SK-N-SH treated with all-trans-retinoic acid at 6 μM for 48 hours (cell line): ENCODE measurements around the gene TRH.

Experiments
- ATAC-seq: fragments of 200-7000 bp; cut with Tn5 transposase; 3 replicates; pipeline ENCODE4 v1.9.1; 2020; ENCODE audit warnings: mild to moderate bottlenecking, moderate library complexity
- ARNTL ChIP-seq: fragments of 450-650 bp; formaldehyde crosslinking; IDR thresholded peaks from 2 replicates; pipeline ENCODE4 v1.5.0; 2020; ENCODE audit warnings: low read depth, mild to moderate bottlenecking, moderate library complexity, borderline replicate concordance
- BACH2 ChIP-seq: fragments of 250-450 bp; sonication (Bioruptor Pico); IDR thresholded peaks from 2 replicates; pipeline ENCODE4 v1.9.0; 2021; ENCODE audit warnings: mild to moderate bottlenecking, borderline replicate concordance
- CSDC2 ChIP-seq: fragments of 250-450 bp; sonication (Bioruptor Pico); IDR thresholded peaks from 2 replicates; pipeline ENCODE4 v1.5.0; 2020; ENCODE audit warnings: mild to moderate bottlenecking, moderate library complexity
- ESRRG ChIP-seq: fragments of 250-450 bp; sonication (Bioruptor Pico); IDR thresholded peaks from 2 replicates; pipeline ENCODE4 v1.6.1; 2021; ENCODE audit warnings: mild to moderate bottlenecking
- GLIS3 ChIP-seq: fragments of 250-450 bp; sonication (Bioruptor Pico); IDR thresholded peaks from 2 replicates; pipeline ENCODE4 v1.5.0; 2020; ENCODE audit warnings: mild to moderate bottlenecking, moderate library complexity
- ISL1 ChIP-seq: fragments of 250-450 bp; sonication (Bioruptor Pico); IDR thresholded peaks from 2 replicates; pipeline ENCODE4 v2.1.2; 2022; ENCODE audit warnings: mild to moderate bottlenecking, moderate library complexity
- OSR1 ChIP-seq: fragments of 250-450 bp; sonication (Bioruptor Pico); IDR thresholded peaks from 2 replicates; pipeline ENCODE4 v1.8.0; 2022; ENCODE audit warnings: moderate library complexity, mild to moderate bottlenecking, inconsistent platforms
- PATZ1 ChIP-seq: fragments of 250-450 bp; sonication (Bioruptor Pico); IDR thresholded peaks from 2 replicates; pipeline ENCODE4 v1.8.0; 2020; ENCODE audit warnings: mild to moderate bottlenecking, moderate library complexity, borderline replicate concordance
- POU6F1 ChIP-seq: fragments of 250-450 bp; sonication (Bioruptor Pico); IDR thresholded peaks from 2 replicates; pipeline ENCODE4 v1.8.0; 2021; ENCODE audit warnings: low read depth, mild to moderate bottlenecking, moderate library complexity, borderline replicate concordance
- PPARA ChIP-seq: fragments of 250-450 bp; sonication (Bioruptor Pico); IDR thresholded peaks from 2 replicates; pipeline ENCODE4 v1.5.0; 2020; ENCODE audit warnings: mild to moderate bottlenecking, borderline replicate concordance
- RARB ChIP-seq: fragments of 250-450 bp; sonication (Bioruptor Pico); IDR thresholded peaks from 2 replicates; pipeline ENCODE4 v1.8.0; 2021; ENCODE audit warnings: mild to moderate bottlenecking, moderate library complexity
- SNAI2 ChIP-seq: fragments of 250-450 bp; sonication (Bioruptor Pico); IDR thresholded peaks from 2 replicates; pipeline ENCODE4 v1.5.0; 2020; ENCODE audit warnings: mild to moderate bottlenecking, moderate library complexity
- TCF4 ChIP-seq: fragments of 250-450 bp; sonication (Bioruptor Pico); IDR thresholded peaks from 2 replicates; pipeline ENCODE4 v1.8.0; 2021; ENCODE audit warnings: mild to moderate bottlenecking, moderate library complexity, borderline replicate concordance
- TOX ChIP-seq: fragments of 250-450 bp; sonication (Bioruptor Pico); IDR thresholded peaks from 2 replicates; pipeline ENCODE4 v1.8.0; 2021; ENCODE audit warnings: mild to moderate bottlenecking, moderate library complexity, borderline replicate concordance
- TSHZ2 ChIP-seq: fragments of 250-450 bp; sonication (Bioruptor Pico); IDR thresholded peaks from 2 replicates; pipeline ENCODE4 v1.5.0; 2020; ENCODE audit warnings: mild to moderate bottlenecking, moderate library complexity
- ZC3H10 ChIP-seq: fragments of 250-450 bp; sonication (Bioruptor Pico); IDR thresholded peaks from 2 replicates; pipeline ENCODE4 v1.5.1; 2021; ENCODE audit warnings: mild to moderate bottlenecking, moderate library complexity
- ZFP3 ChIP-seq: fragments of 250-450 bp; sonication (Bioruptor Pico); IDR thresholded peaks from 2 replicates; pipeline ENCODE4 v1.5.0; 2020; ENCODE audit warnings: mild to moderate bottlenecking, moderate library complexity
- ZFP30 ChIP-seq: fragments of 450-650 bp; formaldehyde crosslinking; IDR thresholded peaks from 2 replicates; pipeline ENCODE4 v1.5.0; 2022; ENCODE audit warnings: mild to moderate bottlenecking, moderate library complexity
- ZNF565 ChIP-seq: fragments of 450-650 bp; formaldehyde crosslinking; conservative IDR thresholded peaks from 2 replicates; pipeline ENCODE4 v1.5.0; 2020; ENCODE audit warnings: low read depth, mild to moderate bottlenecking, moderate library complexity
- ZNF70 ChIP-seq: fragments of 450-650 bp; formaldehyde crosslinking; IDR thresholded peaks from 2 replicates; pipeline ENCODE4 v1.5.0; 2020; ENCODE audit warnings: mild to moderate bottlenecking, moderate library complexity
- ZNF8 ChIP-seq: fragments of 450-650 bp; formaldehyde crosslinking; IDR thresholded peaks from 2 replicates; pipeline ENCODE4 v1.5.0; 2020; ENCODE audit warnings: mild to moderate bottlenecking, moderate library complexity
- TF ChIP-seq, protein P1 (sequence below): fragments of 250-450 bp; sonication (Bioruptor Pico); IDR thresholded peaks from 2 replicates; pipeline ENCODE4 v1.5.1; 2020; ENCODE audit warnings: low read depth, mild to moderate bottlenecking, moderate library complexity
- TF ChIP-seq, protein P2 (sequence below): fragments of 250-450 bp; sonication (Bioruptor Pico); IDR thresholded peaks from 2 replicates; pipeline ENCODE4 v1.5.1; 2021; ENCODE audit warnings: mild to moderate bottlenecking, moderate library complexity

TRH gene

DNA sequence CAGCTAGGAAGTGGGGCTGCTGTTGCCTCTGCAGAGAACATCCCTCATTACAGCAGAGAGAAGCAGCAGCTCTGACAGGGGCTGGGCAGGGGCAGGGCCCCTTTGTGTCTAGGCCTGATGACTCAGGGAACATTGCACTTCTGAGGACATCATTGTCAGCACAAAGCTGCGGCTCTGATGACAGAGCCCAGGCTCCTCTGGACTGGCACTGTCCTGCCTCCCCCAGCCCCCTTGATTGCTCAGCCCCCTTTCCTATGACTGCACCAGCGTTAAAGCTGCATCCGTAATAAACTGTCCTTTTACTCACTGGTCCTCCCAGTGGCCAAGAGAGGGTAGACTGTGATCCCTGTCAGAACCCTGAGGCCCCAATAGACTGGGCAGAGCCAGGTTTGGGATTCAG lies 18.3 kb downstream of the TRH start (continued):
- TF ChIP-seq, protein P1, sequence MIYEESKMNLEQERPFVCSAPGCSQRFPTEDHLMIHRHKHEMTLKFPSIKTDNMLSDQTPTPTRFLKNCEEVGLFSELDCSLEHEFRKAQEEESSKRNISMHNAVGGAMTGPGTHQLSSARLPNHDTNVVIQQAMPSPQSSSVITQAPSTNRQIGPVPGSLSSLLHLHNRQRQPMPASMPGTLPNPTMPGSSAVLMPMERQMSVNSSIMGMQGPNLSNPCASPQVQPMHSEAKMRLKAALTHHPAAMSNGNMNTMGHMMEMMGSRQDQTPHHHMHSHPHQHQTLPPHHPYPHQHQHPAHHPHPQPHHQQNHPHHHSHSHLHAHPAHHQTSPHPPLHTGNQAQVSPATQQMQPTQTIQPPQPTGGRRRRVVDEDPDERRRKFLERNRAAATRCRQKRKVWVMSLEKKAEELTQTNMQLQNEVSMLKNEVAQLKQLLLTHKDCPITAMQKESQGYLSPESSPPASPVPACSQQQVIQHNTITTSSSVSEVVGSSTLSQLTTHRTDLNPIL: no peak
- TF ChIP-seq GLIS3 (CRISPR knock-in tag): no peak
- no peak for TF ChIP-seq ZNF70 (CRISPR knock-in tag)
- no peak for TF ChIP-seq CSDC2
- no peak for TF ChIP-seq TOX (CRISPR knock-in tag)
- no peak for TF ChIP-seq POU6F1 (CRISPR knock-in tag)
- no peak for TF ChIP-seq TCF4 (CRISPR knock-in tag)
- TF ChIP-seq ISL1 (CRISPR knock-in tag): no peak

DNA sequence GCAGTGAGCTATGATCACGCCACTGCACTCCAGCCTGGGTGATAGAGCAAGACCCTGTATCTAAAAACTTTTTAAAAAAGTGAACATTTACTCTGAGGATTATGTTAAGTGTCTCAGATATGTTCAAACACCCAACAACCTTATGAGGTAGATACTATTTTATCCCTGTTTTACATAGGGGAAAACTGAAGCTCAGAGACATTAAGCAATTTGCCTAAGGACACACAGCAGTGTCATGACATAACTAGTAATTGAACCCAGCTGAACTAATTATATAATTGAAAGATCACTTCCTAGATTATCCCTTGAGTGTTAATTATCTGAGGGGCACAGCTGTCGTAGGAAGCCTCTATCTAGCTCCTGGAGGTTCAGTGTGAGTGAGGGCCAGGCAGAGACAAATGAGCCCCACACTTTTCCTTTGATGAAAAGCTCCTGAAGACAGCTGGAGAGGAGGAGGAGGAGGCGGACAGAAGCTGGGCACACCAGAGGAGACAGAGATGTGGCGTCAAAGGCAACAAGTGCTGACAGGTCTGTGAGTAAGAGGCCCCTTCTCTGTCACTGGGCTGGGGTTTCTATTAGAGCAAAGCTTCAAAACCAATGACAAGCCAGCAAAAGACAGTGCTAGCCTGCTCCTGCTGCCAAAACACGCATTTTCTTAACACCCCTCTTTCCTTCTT lies 20.5 kb downstream of the TRH start:
- TF ChIP-seq BACH2 (CRISPR knock-in tag) (no peak), POU6F1 (CRISPR knock-in tag) (no peak), TOX (CRISPR knock-in tag) (no peak), ZNF565 (CRISPR knock-in tag) (no peak), ZNF8 (CRISPR knock-in tag) (no peak), ZFP3 (CRISPR knock-in tag) (no peak), GLIS3 (CRISPR knock-in tag) (no peak), PPARA (CRISPR knock-in tag) (no peak), ISL1 (CRISPR knock-in tag) (no peak), OSR1 (CRISPR knock-in tag) (no peak), ESRRG (no peak), SNAI2 (CRISPR knock-in tag) (no peak), ZFP30 (CRISPR knock-in tag) (no peak)
- TF ChIP-seq, protein P1: no peak
- ATAC-seq: no peak

- no peak for ATAC-seq
- TF ChIP-seq ZC3H10 (CRISPR knock-in tag): no peak
- TF ChIP-seq BACH2 (CRISPR knock-in tag): no peak
- no peak for TF ChIP-seq ZNF565 (CRISPR knock-in tag)
- no peak for TF ChIP-seq ZNF8 (CRISPR knock-in tag)
- no peak for TF ChIP-seq TCF4 (CRISPR knock-in tag)
- TF ChIP-seq ESRRG: no peak
- no peak for TF ChIP-seq RARB (CRISPR knock-in tag)
- no peak for TF ChIP-seq GLIS3 (CRISPR knock-in tag)
- no peak for TF ChIP-seq ARNTL (CRISPR knock-in tag)
- TF ChIP-seq POU6F1 (CRISPR knock-in tag): no peak
- no peak for TF ChIP-seq PATZ1 (CRISPR knock-in tag)
- no peak for TF ChIP-seq PPARA (CRISPR knock-in tag)
- no peak for TF ChIP-seq TSHZ2 (CRISPR knock-in tag)
- no peak for TF ChIP-seq ZNF70 (CRISPR knock-in tag)
- TF ChIP-seq OSR1 (CRISPR knock-in tag): no peak
- TF ChIP-seq, protein P2, sequence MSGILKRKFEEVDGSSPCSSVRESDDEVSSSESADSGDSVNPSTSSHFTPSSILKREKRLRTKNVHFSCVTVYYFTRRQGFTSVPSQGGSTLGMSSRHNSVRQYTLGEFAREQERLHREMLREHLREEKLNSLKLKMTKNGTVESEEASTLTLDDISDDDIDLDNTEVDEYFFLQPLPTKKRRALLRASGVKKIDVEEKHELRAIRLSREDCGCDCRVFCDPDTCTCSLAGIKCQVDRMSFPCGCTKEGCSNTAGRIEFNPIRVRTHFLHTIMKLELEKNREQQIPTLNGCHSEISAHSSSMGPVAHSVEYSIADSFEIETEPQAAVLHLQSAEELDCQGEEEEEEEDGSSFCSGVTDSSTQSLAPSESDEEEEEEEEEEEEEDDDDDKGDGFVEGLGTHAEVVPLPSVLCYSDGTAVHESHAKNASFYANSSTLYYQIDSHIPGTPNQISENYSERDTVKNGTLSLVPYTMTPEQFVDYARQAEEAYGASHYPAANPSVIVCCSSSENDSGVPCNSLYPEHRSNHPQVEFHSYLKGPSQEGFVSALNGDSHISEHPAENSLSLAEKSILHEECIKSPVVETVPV (CRISPR knock-in tag): no peak
- TF ChIP-seq ISL1 (CRISPR knock-in tag): no peak
- no peak for TF ChIP-seq CSDC2
Observed at GRCh38 chr3:129996073-129996472, 21.6 kb downstream of the TRH start.
